Caco-2 (cell line): ENCODE results near the gene MAGED4. TPM values are rescaled to one million over a fixed set of nuclear protein-coding genes. Genes with fewer than 3 reads are reported as not detected.
"Not testable (repeated sequence)": the region's sequence is repeated elsewhere in the genome, so short reads cannot be mapped to it uniquely, and the experiment has no call there.

ENCODE experiments used
- BruUV-seq: library from RNA; stranded (reverse); fragments of 400-500 nt; replicated peaks from 2 replicates; lab custom pipeline; 2021; lab: Mats Ljungman, UMichigan
- CTCF ChIA-PET: fragments of 300-600 bp; sonication (Branson Sonifier 250); formaldehyde crosslinking; loops from one replicate; lab custom pipeline; 2022; ENCODE audit warnings: antibody characterized with exemption; lab: Charles Lee
- POLR2A ChIA-PET: fragments of 300-600 bp; sonication (Branson Sonifier 250); formaldehyde crosslinking; loops from one replicate; lab custom pipeline; 2022; ENCODE audit warnings: antibody characterized with exemption; lab: Charles Lee
- DNase-seq, 2 experiments: peaks; one replicate each; pipeline versions ENCODE4 v3.0.0 to v3.0.0-alpha.2; 2020 to 2022
- H3K27me3 ChIP-seq: replicated peaks from 2 replicates; pipeline ENCODE4 v1.6.0; 2011; ENCODE audit warnings: low read length; ENCODE audit not compliant: control insufficient read depth, insufficient read depth
- H3K36me3 ChIP-seq: 2 replicates; pipeline ENCODE4 v1.5.1; 2011; ENCODE audit warnings: low read length; ENCODE audit not compliant: control insufficient read depth, insufficient read depth
- H3K4me1 ChIP-seq: fragments of 250-450 bp; sonication (Bioruptor Pico); 2 replicates; pipeline ENCODE4 v1.5.1; 2020; ENCODE audit warnings: mild to moderate bottlenecking
- H3K4me3 ChIP-seq: 2 replicates; pipeline ENCODE4 v1.5.1; 2011; ENCODE audit warnings: low read depth, mild to moderate bottlenecking, control low read depth, low read length
- H3K9me3 ChIP-seq: fragments of 250-450 bp; sonication (Bioruptor Pico); 2 replicates; pipeline ENCODE4 v1.5.1; 2020; ENCODE audit warnings: mild to moderate bottlenecking, moderate library complexity
- H3K27ac Mint-ChIP-seq: one replicate; pipeline ENCODE4 v1.8.0; 2022; ENCODE audit warnings: mixed read lengths; ENCODE audit not compliant: unreplicated experiment
- H3K27me3 Mint-ChIP-seq: one replicate; pipeline ENCODE4 v1.8.0; 2022; ENCODE audit warnings: mixed read lengths; ENCODE audit not compliant: insufficient read depth, unreplicated experiment
- H3K36me3 Mint-ChIP-seq: one replicate; pipeline ENCODE4 v1.8.0; 2022; ENCODE audit warnings: mild to moderate bottlenecking, mixed read lengths; ENCODE audit not compliant: insufficient read depth, unreplicated experiment
- H3K4me1 Mint-ChIP-seq: one replicate; pipeline ENCODE4 v1.8.0; 2022; ENCODE audit warnings: low read depth, mixed read lengths; ENCODE audit not compliant: unreplicated experiment
- H3K4me3 Mint-ChIP-seq: one replicate; pipeline ENCODE4 v1.8.0; 2022; ENCODE audit warnings: mild to moderate bottlenecking, moderate library complexity, mixed read lengths; ENCODE audit not compliant: unreplicated experiment
- H3K9me3 Mint-ChIP-seq: one replicate; pipeline ENCODE4 v1.8.0; 2022; ENCODE audit warnings: mixed read lengths; ENCODE audit not compliant: unreplicated experiment
- CTCF ChIP-seq, 2 experiments: fragments of 200-600 bp in 1 of 2; IDR thresholded peaks; 1 replicate in 1 of 2; 2 replicates in 1 of 2; pipeline versions ENCODE4 v1.5.1 to v1.8.0; 2011 to 2022; ENCODE audit warnings: antibody characterized with exemption in 1 of 2, control low read depth in 1 of 2, inconsistent platforms in 1 of 2, low read depth in 1 of 2, low read length in 1 of 2, mild to moderate bottlenecking in 1 of 2, moderate library complexity in 1 of 2; ENCODE audit not compliant: insufficient read depth in 1 of 2, severe bottlenecking in 1 of 2, unreplicated experiment in 1 of 2
- intact Hi-C: fragments of 100-400 bp; cut with micrococcal nuclease; formaldehyde crosslinking; loops from one replicate; pipeline ENCODE4 v1.10.0; 2022; ENCODE audit not compliant: unreplicated experiment
- total RNA-seq: library from RNA; stranded (reverse); gene quantifications from 2 replicates; pipeline ENCODE4 v1.2.3, GENCODE V29; 2022

The MAGED4 gene
- total RNA-seq, 1 experiment from 2014 or later: not detected

DNA sequence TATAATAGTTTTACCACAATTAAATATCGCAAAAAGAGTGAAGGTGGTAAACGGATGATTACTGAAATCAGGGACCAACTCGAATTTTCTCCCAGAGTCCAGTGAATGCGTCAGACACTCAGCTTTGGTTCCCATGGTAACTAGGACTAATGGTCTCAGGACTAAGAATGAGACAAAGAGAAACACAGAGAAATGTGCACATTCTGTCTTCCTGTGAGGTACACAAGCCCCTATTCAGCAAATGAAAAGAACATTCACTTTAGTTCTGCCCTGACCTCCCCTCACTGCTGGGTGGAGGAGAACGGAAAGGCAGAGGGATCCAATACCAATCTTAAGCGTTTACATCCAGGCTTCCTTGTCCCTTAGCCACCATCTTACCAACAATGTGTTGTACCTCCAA, 26.7 kb downstream of the MAGED4 start:
- H3K27me3 ChIP-seq, H3K4me3 Mint-ChIP-seq, DNase-seq, CTCF ChIA-PET, H3K27ac Mint-ChIP-seq, H3K4me1 Mint-ChIP-seq, POLR2A ChIA-PET, H3K36me3 Mint-ChIP-seq, H3K9me3 ChIP-seq, H3K27me3 Mint-ChIP-seq, H3K4me1 ChIP-seq, intact Hi-C loops, H3K9me3 Mint-ChIP-seq, H3K4me3 ChIP-seq, BruUV-seq, H3K36me3 ChIP-seq: not testable (repeated sequence)

DNA sequence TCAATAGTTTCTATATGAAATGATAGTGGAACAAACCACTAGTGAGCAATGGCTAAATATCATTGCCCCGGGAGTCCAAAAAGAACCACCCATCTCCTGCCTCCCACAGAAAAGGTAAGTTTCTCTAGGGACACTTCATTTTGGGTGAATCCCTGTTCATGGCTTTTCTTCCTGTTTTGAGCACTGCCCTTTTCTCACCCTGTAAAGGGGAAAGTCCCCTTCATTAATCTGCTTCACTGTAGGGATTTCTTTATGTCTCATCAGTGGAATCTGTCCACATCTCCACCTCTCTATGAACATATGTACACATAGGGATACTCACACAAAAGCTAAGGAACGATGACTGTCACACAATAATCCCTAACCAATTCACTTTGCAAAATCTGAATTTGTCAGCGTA, 28.6 kb downstream of the MAGED4 start:
- Histone ChIP-seq H3K27me3 (no peaks in the 10 kb centered on the region), H3K4me3 (no peak overlapping the region), H3K4me1 (no peaks in the 10 kb centered on the region), H3K36me3 (no peaks in the 10 kb centered on the region), H3K9me3 (no peaks in the 10 kb centered on the region)
- POLR2A ChIA-PET: no interaction called here
- intact Hi-C loops: no loop called here
- CTCF ChIA-PET: no interaction called here
- no TSS peak for BruUV-seq
- Mint-ChIP-seq H3K27ac (no peak overlapping the region), H3K4me1 (no peaks in the 10 kb centered on the region), H3K4me3 (no peak overlapping the region), H3K9me3 (no peaks in the 10 kb centered on the region), H3K27me3 (no peaks in the 10 kb centered on the region), H3K36me3 (no peaks in the 10 kb centered on the region)
- no peak for TF ChIP-seq CTCF (IDR thresholded peaks at IDR 0.05; ENCODE audit: insufficient read depth in 1 of 2, low read depth in 1 of 2, low read length in 1 of 2, severe bottlenecking in 1 of 2, unreplicated experiment in 1 of 2)
- DNase-seq: no peak

- H3K4me3 ChIP-seq: no peak overlapping the region
- no peaks in the 10 kb centered on the region for H3K4me1 ChIP-seq
- Mint-ChIP-seq H3K4me1 (no peaks in the 10 kb centered on the region), H3K27me3 (no peaks in the 10 kb centered on the region), H3K9me3 (peaks cover 12% of the 10 kb centered on the region), H3K36me3 (no peaks in the 10 kb centered on the region), H3K4me3 (no peak overlapping the region), H3K27ac (no peak overlapping the region)
- intact Hi-C loops: no loop called here
- no peaks in the 10 kb centered on the region for H3K36me3 ChIP-seq
- H3K9me3 ChIP-seq: no peaks in the 10 kb centered on the region
- DNase-seq: no peak
- no peaks in the 10 kb centered on the region for H3K27me3 ChIP-seq
- TF ChIP-seq CTCF (IDR thresholded peaks at IDR 0.05; ENCODE audit: insufficient read depth in 1 of 2, low read depth in 1 of 2, low read length in 1 of 2, severe bottlenecking in 1 of 2, unreplicated experiment in 1 of 2): no peak
- BruUV-seq: no TSS peak
- ChIA-PET CTCF (no interaction called here), POLR2A (no interaction called here)
Measured at GRCh38 chrX:52216541-52216940, 31.9 kb downstream of the MAGED4 start.
